ENCODE measurements around the gene LRRC27.
A peak's percentile ranks its signal among the peaks of the same experiment; 100 is the strongest.

Gene LRRC27

DNA sequence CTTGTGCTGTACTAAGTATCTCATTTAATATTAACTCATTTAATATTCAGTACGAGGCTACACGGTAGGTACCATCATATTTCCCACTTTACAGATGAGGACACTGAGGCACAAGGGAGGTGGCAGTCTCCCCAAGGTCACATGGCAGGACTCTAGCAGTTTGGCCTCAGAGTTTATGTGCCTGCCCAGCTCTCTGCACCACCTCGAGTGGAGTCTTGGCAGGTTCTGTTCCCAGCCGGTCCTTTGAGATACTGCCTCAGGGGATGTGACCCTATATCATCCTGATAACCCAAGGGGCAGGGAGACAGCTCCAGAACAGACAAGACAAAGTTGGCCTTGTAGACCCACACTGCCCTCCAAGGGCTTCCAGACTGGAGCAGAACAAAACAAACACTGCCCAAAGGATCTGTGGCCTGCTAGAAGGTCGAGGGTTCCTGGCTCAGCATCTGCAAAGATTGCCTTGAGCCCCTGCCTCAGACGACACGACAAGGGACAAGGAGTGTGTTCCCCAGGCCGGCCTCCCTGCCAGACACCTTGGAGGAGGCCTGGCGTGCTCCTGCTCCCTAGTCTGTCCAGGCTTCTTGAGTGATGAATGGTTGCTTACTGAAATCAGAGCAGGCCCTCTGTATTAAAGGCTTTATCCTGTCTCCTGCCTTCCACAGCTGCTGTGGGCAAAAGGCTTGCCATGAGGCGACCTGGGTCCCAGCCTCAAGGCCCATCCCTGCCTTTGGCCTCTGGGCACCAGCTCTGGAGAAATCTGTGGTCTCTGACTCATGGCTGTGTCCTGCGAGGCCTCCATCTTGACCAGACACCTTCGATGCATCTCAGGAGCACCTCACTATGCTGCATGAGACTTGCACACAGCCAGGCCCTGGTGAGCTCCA, 61.1 kb downstream of the LRRC27 start:
- DNase-seq, result no peak

- DNase-seq, result no peak
Observed at GRCh38 chr10:132393695-132394181, 61.7 kb downstream of the LRRC27 start.

- DNase-seq, result no peak
Observed at GRCh38 chr10:132394201-132394811, 62.3 kb downstream of the LRRC27 start.

- DNase-seq, result no peak
Observed at GRCh38 chr10:132394936-132395703, 63.1 kb downstream of the LRRC27 start.

- no peak for DNase-seq
Observed at GRCh38 chr10:132395704-132396493, 63.9 kb downstream of the LRRC27 start.

- no peak for DNase-seq
Observed at GRCh38 chr10:132396494-132397035, 64.6 kb downstream of the LRRC27 start.

DNA sequence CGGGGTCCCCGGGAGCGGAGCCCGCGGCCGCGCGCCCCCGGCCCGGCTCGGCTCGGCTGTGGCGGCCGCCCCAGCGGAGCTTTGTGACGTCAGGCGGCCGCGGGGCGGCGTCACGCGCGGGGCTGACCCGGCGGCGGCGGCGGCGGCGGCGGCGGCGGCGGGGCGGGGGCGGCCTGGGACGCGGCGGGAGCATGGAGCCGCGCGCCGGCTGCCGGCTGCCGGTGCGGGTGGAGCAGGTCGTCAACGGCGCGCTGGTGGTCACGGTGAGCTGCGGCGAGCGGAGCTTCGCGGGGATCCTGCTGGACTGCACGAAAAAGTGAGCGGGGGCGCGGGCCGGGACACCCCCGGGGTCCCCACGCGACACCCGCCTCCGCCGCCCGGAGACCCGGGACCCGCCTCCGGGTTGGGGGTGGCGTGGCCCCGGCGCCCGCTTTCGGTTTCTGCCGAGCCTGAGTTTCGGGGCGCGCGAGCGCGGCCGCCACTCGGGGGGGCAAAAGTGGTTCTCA, 65.1 kb downstream of the LRRC27 start, which contains the start of gene PWWP2B:
PWWP2B (plus strand) TSS at position 165 of the 506 bp plus-strand sequence; CDS start at position 192, 27 bp downstream.
- DNase-seq, result no peak

- DNase-seq, result peak; percentile 39
Observed at GRCh38 chr10:132397671-132398565, 65.9 kb downstream of the LRRC27 start.

DNA sequence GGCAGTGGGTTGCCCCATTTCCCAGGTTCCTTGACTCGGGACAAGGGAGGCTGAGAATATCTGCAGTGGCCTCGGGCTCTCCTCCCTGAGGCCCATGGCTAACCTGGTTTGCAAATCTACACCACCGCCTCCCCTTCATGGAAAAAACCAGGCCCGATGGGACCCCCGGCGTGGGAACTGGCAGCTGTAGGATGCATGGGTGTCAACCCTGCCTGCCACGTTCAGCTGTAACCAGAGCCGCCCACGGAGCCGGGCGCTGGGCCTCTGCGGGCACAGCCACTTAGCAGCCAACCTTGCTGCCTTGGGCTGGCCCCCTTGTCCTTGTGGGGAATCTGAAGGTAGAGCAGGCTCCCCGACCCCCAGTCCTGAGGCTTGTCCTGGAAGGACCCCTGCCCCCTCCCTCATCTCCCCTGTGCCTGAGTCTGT, 66.6 kb downstream of the LRRC27 start:
- DNase-seq, result no peak

GRCh38 chr10:132399117-132400035, 67.4 kb downstream of the LRRC27 start:
- DNase-seq, result peak; percentile 75

DNA sequence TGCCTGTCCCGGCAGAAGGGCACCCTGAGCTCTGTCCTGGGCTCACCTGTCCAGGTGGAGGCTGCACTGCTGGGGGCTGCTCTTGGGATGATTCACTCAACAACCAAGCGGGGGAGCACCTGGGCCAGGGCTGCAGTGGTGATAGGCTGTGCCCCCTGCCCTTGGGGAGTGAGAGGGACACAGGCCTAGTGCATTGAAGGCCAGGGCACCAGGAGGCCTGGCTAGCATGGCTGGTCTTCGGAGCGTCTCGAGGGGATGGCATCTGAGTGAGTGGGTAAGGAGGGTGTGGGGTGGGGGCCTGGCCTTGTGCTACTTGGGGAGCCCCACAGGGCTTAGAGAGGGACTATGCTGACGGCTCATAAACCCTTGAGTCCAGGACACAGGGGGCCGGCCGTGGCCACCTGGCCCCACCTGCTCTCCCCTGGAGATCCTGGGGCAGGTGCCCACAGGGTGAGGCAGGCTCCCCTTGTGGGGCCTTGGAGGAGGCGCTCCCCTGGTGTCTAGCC, 68.1 kb downstream of the LRRC27 start:
- no peak for DNase-seq

GRCh38 chr10:132400547-132401151, 68.7 kb downstream of the LRRC27 start:
- DNase-seq, result no peak

DNA sequence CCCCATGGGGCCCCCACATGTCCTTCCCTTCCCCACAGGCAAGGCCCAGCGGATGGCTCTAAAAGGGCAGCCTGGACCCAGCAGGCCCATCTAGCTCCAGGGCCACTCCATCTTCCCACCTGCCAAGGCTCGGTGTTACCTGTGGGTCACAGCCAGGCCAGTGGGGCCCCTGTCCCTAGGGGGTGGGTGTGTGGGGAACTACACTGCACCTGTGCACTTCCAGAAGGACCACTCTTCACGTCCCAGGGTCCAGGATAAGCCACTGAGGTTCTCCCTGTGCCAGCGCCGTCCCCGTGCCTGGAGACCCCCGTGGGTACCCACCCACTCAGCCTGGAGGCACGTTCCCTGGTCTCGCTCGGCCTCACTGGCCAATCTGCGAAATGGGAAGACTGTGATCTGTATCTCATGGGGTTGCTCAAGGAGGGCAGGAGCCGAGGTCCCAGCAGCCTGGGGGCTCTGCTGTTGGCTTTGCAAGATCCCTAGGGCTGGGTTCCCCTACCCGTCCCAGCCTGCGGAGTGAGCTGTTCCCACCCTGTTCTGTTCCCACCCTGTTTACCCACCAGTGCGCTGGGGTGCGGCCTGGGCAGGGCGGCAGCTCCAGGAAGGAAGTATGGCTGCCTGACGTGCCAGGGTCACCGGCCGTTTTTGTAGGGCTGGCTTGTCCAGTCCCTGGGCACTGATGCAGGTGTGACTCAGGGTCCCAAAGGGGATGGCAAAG, 69.6 kb downstream of the LRRC27 start:
- DNase-seq, result no peak

GRCh38 chr10:132402781-132403241, 70.8 kb downstream of the LRRC27 start:
- no peak for DNase-seq

DNA sequence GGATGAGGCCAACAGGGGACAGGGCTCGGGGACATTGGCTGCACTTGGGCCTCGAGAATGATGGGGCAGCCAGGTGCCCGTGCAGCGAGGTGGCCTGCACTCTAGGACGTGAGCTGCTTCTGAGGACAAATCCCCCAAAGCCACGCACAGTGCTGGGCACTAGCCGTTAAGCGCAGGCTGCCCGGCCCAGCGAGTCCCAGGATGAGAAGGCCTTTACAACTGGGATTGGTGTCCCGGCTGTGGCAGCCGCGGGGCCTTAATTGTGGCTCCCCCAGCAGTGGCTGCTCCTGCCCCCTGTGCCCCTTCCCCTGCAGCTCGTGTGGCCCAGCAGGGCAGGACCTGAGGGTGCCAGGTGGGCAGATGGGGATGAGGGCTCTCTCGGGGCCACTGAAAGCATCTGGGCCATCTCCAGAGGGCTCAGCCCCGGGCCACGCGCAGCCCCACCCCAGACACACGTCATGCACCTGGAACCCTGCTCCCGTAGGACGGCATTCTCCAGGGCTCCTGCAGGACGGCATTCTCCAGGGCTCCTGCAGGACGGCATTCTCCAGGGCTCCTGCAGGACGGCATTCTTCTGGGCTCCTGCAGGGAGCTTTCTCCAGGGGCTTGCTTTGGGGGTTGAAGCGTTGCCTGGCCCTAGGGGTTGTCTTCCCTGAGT, 71.6 kb downstream of the LRRC27 start:
- DNase-seq, result no peak

DNA sequence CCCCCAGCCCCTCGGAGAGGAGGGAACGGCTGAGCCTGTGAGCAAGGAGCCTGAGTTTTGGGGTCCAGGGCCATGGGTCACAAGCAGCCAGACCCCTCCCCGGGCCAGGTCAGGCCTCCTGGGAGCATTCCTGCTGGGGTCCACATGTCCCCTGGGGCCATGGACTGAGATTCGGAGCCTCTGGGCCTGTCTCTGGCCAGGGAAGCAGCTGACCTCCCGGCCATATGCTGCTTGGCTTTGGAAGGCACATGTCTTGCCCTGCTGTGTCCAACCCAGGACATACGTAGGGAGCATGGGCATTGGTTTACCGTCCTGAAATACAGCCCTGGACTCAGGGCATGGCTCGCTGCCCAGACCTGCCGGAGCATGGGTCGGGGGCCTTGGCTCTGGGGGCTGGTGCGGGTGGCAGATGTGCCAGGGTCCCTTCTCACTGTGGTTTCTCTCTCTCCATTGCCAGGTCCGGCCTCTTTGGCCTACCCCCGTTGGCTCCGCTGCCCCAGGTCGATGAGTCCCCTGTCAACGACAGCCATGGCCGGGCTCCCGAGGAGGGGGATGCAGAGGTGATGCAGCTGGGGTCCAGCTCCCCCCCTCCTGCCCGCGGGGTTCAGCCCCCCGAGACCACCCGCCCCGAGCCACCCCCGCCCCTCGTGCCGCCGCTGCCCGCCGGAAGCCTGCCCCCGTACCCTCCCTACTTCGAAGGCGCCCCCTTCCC, 72.3 kb downstream of the LRRC27 start:
- no peak for DNase-seq

DNA sequence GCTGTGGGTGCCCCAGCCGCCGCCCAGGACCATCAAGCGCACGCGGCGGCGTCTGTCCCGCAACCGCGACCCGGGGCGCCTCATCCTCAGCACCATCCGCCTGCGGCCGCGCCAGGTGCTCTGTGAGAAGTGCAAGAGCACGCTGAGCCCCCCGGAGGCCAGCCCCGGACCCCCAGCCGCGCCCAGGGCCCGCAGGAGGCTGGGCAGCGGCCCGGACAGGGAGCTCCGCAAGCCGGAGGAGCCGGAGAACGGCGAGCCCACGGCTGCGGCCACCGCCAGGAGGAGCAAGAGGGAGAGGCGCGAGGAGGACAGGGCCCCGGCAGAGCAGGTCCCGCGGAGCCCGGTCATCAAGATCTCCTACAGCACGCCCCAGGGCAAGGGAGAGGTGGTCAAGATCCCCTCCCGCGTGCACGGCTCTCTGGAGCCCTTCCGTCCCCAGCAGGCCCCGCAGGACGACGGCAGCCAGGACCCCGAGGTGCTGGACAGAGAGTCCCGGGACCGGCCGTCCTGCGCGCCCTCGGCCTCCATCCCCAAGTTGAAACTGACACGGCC, 73.0 kb downstream of the LRRC27 start:
- DNase-seq, result no peak
